IMR-90 (cell line): ENCODE data around the gene PKHD1. TPM values are rescaled to one million over a fixed set of nuclear protein-coding genes. Genes with fewer than 3 reads are reported as not detected.

Source experiments
- ATAC-seq: fragments of 200-7000 bp; cut with Tn5 transposase; 2 replicates; pipeline ENCODE4 v1.9.1; 2020; ENCODE audit warnings: low read depth, mild to moderate bottlenecking, moderate library complexity
- BruUV-seq: library from RNA; stranded (reverse); fragments of 400-500 nt; replicated peaks from 2 replicates; lab custom pipeline; 2021; lab: Mats Ljungman, UMichigan
- CTCF ChIA-PET: fragments of 300-600 bp; formaldehyde crosslinking; extraction: SDS; loops from one replicate; lab custom pipeline; 2021; ENCODE audit warnings: antibody characterized with exemption; lab: Yijun Ruan, JAX
- POLR2A ChIA-PET: fragments of 300-600 bp; sonication (Branson Sonifier 250); formaldehyde crosslinking; loops from one replicate; lab custom pipeline; 2022; ENCODE audit warnings: antibody characterized with exemption; ENCODE audit not compliant: unreplicated experiment; lab: Charles Lee
- DNase-seq: peaks from one replicate; pipeline ENCODE4 v3.0.0; 2013
- H2AFZ ChIP-seq: replicated peaks from 2 replicates; pipeline ENCODE3; 2013; ENCODE audit warnings: low read length, mild to moderate bottlenecking; ENCODE audit not compliant: poor library complexity
- H2AK5ac ChIP-seq: 2 replicates; pipeline ENCODE4 v1.6.1; 2013; ENCODE audit warnings: low read depth, low read length, inconsistent platforms
- H2AK9ac ChIP-seq: replicated peaks from 2 replicates; pipeline ENCODE3; 2013; ENCODE audit warnings: mild to moderate bottlenecking, low read depth, low read length, moderate library complexity; ENCODE audit not compliant: poor library complexity
- H2BK120ac ChIP-seq: 2 replicates; pipeline ENCODE4 v1.6.1; 2013; ENCODE audit warnings: low read depth, low read length, inconsistent platforms
- H2BK15ac ChIP-seq: 3 replicates; pipeline ENCODE4 v1.6.1; 2013; ENCODE audit warnings: low read depth, low read length, inconsistent platforms
- H2BK20ac ChIP-seq: 2 replicates; pipeline ENCODE4 v1.6.1; 2013; ENCODE audit warnings: low read depth, mild to moderate bottlenecking, inconsistent platforms, low read length, moderate library complexity
- H2BK5ac ChIP-seq: 2 replicates; pipeline ENCODE4 v1.6.1; 2013; ENCODE audit warnings: mild to moderate bottlenecking, low read depth, low read length, inconsistent platforms; ENCODE audit not compliant: poor library complexity, severe bottlenecking
- H3K14ac ChIP-seq: replicated peaks from 2 replicates; pipeline ENCODE4 v1.6.1; 2013; ENCODE audit warnings: low read depth, low read length, inconsistent platforms
- H3K18ac ChIP-seq: 2 replicates; pipeline ENCODE4 v1.6.1; 2013; ENCODE audit warnings: low read depth, low read length, control low read depth
- H3K23ac ChIP-seq: 2 replicates; pipeline ENCODE4 v1.6.1; 2013; ENCODE audit warnings: low read depth, low read length, inconsistent platforms
- H3K27ac ChIP-seq: 2 replicates; pipeline ENCODE4 v1.5.1; 2013; ENCODE audit warnings: mild to moderate bottlenecking, control low read depth, low read length; ENCODE audit not compliant: insufficient read depth
- H3K27me3 ChIP-seq: 2 replicates; pipeline ENCODE4 v1.6.1; 2013; ENCODE audit warnings: low read length; ENCODE audit not compliant: control insufficient read depth, insufficient read depth
- H3K36me3 ChIP-seq: 2 replicates; pipeline ENCODE4 v1.6.1; 2013; ENCODE audit warnings: low read length, mixed read lengths; ENCODE audit not compliant: control insufficient read depth, insufficient read depth
- H3K4ac ChIP-seq: 2 replicates; pipeline ENCODE4 v1.6.1; 2013; ENCODE audit warnings: low read depth, low read length, inconsistent platforms
- H3K4me1 ChIP-seq: 2 replicates; pipeline ENCODE4 v1.6.1; 2013; ENCODE audit warnings: low read length, mixed read lengths; ENCODE audit not compliant: control insufficient read depth, insufficient read depth
- H3K4me2 ChIP-seq: 2 replicates; pipeline ENCODE4 v1.6.1; 2013; ENCODE audit warnings: low read depth, mild to moderate bottlenecking, control low read depth, low read length, moderate library complexity
- H3K4me3 ChIP-seq: 2 replicates; pipeline ENCODE4 v1.5.1; 2013; ENCODE audit warnings: low read depth, mild to moderate bottlenecking, control low read depth, low read length, moderate library complexity; ENCODE audit not compliant: insufficient read depth
- H3K56ac ChIP-seq: 2 replicates; pipeline ENCODE4 v1.6.1; 2013; ENCODE audit warnings: low read length, inconsistent platforms; ENCODE audit not compliant: insufficient read depth; ENCODE audit errors: extremely low read depth
- H3K79me1 ChIP-seq, 2 experiments: 2 replicates each; pipeline ENCODE4 v1.6.1; 2013; ENCODE audit warnings: low read length in 2 of 2, inconsistent platforms in 1 of 2, low read depth in 1 of 2
- H3K9ac ChIP-seq: 2 replicates; pipeline ENCODE4 v1.6.1; 2013; ENCODE audit warnings: low read depth, low read length, control low read depth
- H3K9me1 ChIP-seq: 2 replicates; pipeline ENCODE4 v1.6.1; 2013; ENCODE audit warnings: low read length, inconsistent platforms; ENCODE audit not compliant: insufficient read depth
- H3K9me3 ChIP-seq: 2 replicates; pipeline ENCODE4 v1.6.1; 2013; ENCODE audit warnings: low read length; ENCODE audit not compliant: control insufficient read depth, insufficient read depth
- H4K20me1 ChIP-seq: 2 replicates; pipeline ENCODE4 v1.6.1; 2013; ENCODE audit warnings: low read length, inconsistent platforms; ENCODE audit not compliant: insufficient read depth
- H4K5ac ChIP-seq: 2 replicates; pipeline ENCODE4 v1.6.1; 2013; ENCODE audit warnings: mild to moderate bottlenecking, low read depth, low read length, control low read depth
- H4K8ac ChIP-seq, 2 experiments: 2 replicates each; pipeline ENCODE4 v1.6.1; 2013; ENCODE audit warnings: low read depth in 2 of 2, low read length in 2 of 2, control low read depth in 1 of 2, inconsistent platforms in 1 of 2
- H4K91ac ChIP-seq: 2 replicates; pipeline ENCODE4 v1.6.1; 2013; ENCODE audit warnings: low read depth, low read length, inconsistent platforms; ENCODE audit not compliant: insufficient read depth
- BHLHE40 ChIP-seq: fragments of 150-350 bp; IDR thresholded peaks from 2 replicates; pipeline ENCODE4 v1.6.1; 2016; ENCODE audit warnings: mild to moderate bottlenecking, low read depth, low read length
- CEBPB ChIP-seq: IDR thresholded peaks from 2 replicates; pipeline ENCODE4 v1.6.1; 2012; ENCODE audit warnings: low read depth, low read length, improper control_type of control experiment
- CHD1 ChIP-seq: IDR thresholded peaks from 2 replicates; pipeline ENCODE4 v1.6.1; 2012; ENCODE audit warnings: low read depth, low read length, improper control_type of control experiment
- CTCF ChIP-seq: conservative IDR thresholded peaks from 2 replicates; pipeline ENCODE4 v1.5.1; 2012; ENCODE audit warnings: mild to moderate bottlenecking, low read depth, low read length, improper control_type of control experiment
- ELK1 ChIP-seq: fragments of 150-350 bp; IDR thresholded peaks from 2 replicates; pipeline ENCODE4 v1.6.1; 2016; ENCODE audit warnings: low read depth, mild to moderate bottlenecking, low read length, moderate library complexity, borderline replicate concordance
- FOS ChIP-seq: fragments of 150-350 bp; IDR thresholded peaks from 2 replicates; pipeline ENCODE4 v1.6.1; 2016; ENCODE audit warnings: low read depth, low read length
- MAFK ChIP-seq: IDR thresholded peaks from 2 replicates; pipeline ENCODE4 v1.6.1; 2012; ENCODE audit warnings: low read depth, low read length, improper control_type of control experiment
- MAZ ChIP-seq: IDR thresholded peaks from 2 replicates; pipeline ENCODE4 v1.6.1; 2012; ENCODE audit warnings: low read depth, mild to moderate bottlenecking, low read length, improper control_type of control experiment, moderate library complexity, borderline replicate concordance
- MXI1 ChIP-seq: IDR thresholded peaks from 2 replicates; pipeline ENCODE4 v1.6.1; 2012; ENCODE audit warnings: low read depth, mild to moderate bottlenecking, low read length, moderate library complexity, borderline replicate concordance
- NFE2L2 ChIP-seq: fragments of 150-350 bp; IDR thresholded peaks from 2 replicates; pipeline ENCODE4 v1.6.1; 2016; ENCODE audit warnings: low read depth, mild to moderate bottlenecking, low read length
- POLR2A ChIP-seq: IDR thresholded peaks from 2 replicates; pipeline ENCODE4 v1.6.1; 2012; ENCODE audit warnings: mild to moderate bottlenecking, low read depth, low read length
- RAD21 ChIP-seq: IDR thresholded peaks from 2 replicates; pipeline ENCODE4 v1.6.1; 2012; ENCODE audit warnings: low read length, improper control_type of control experiment
- RCOR1 ChIP-seq: IDR thresholded peaks from 2 replicates; pipeline ENCODE4 v1.6.1; 2012; ENCODE audit warnings: mild to moderate bottlenecking, low read length, improper control_type of control experiment; ENCODE audit not compliant: insufficient replicate concordance
- RFX5 ChIP-seq: IDR thresholded peaks from 2 replicates; pipeline ENCODE4 v1.8.0; 2012; ENCODE audit warnings: low read depth, mild to moderate bottlenecking, low read length, moderate library complexity
- SMC3 ChIP-seq: fragments of 150-350 bp; IDR thresholded peaks from 2 replicates; pipeline ENCODE4 v1.6.1; 2016; ENCODE audit warnings: low read depth, mild to moderate bottlenecking, antibody characterized with exemption, low read length, moderate library complexity
- USF2 ChIP-seq: fragments of 150-350 bp; IDR thresholded peaks from 2 replicates; pipeline ENCODE4 v1.6.1; 2017; ENCODE audit warnings: mild to moderate bottlenecking, antibody characterized with exemption, low read length, low read depth
- WGBS, 2 experiments: methylation state at CpG; one replicate each; pipeline versions ENCODE4 v1.1.5 to v1.1.7; 2013; ENCODE audit warnings: missing lambda C conversion rate in 2 of 2; ENCODE audit not compliant: insufficient read length in 1 of 2; ENCODE audit errors: extremely low coverage in 2 of 2; 5-methylcytosine and 5-hydroxymethylcytosine counted together
- dilution Hi-C: fragments of 300-500 bp; cut with HindIII; formaldehyde crosslinking; loops from one replicate; pipeline ENCODE4 v1.14.3; 2018; ENCODE audit warnings: low sequenced_read_pairs; ENCODE audit not compliant: unreplicated experiment
- in situ Hi-C: fragments of 300-500 bp; cut with MboI; formaldehyde crosslinking; loops from 3 replicates; pipeline ENCODE4 v1.14.3; 2019; ENCODE audit warnings: low sequenced_read_pairs, inconsistent platforms, mixed read lengths
- intact Hi-C: fragments of 100-400 bp; cut with micrococcal nuclease; formaldehyde crosslinking; loops from 2 replicates; pipeline ENCODE4 v1.10.0; 2022
- polyA plus RNA-seq, 3 experiments: library from polyadenylated mRNA; depleted of rRNA; stranded (reverse); fragments of >200 nt; gene quantifications; 2 replicates each; pipeline ENCODE4 v1.2.3, GENCODE V29; 2012; ENCODE audit warnings: low replicate concordance in 1 of 3
- total RNA-seq: library from RNA; depleted of rRNA; stranded (reverse); fragments of >200 nt; gene quantifications from 2 replicates; pipeline ENCODE4 v1.2.3, GENCODE V29; 2012

PKHD1 gene
- total and polyA plus RNA-seq, 2 of the 4 experiments (the other 2 are of a cell fraction): not detected

GRCh38 chr6:52024451-52025068, 62.9 kb downstream of the PKHD1 start:
- TF ChIP-seq CTCF (no peak), FOS (no peak), BHLHE40 (no peak), CEBPB (no peak), ELK1 (no peak), SMC3 (no peak), RCOR1 (no peak), NFE2L2 (no peak), CHD1 (no peak), USF2 (no peak), MAZ (no peak), MXI1 (no peak), POLR2A (no peak), RAD21 (no peak), MAFK (no peak), RFX5 (no peak)
- no peak overlapping the region for H3K9ac ChIP-seq
- no peaks in the 10 kb centered on the region for H3K79me1 ChIP-seq
- no peak overlapping the region for H4K91ac ChIP-seq
- no peak for DNase-seq
- H3K27me3 ChIP-seq: no peaks in the 10 kb centered on the region
- H2AK9ac ChIP-seq: no peak overlapping the region
- no peak overlapping the region for H2BK15ac ChIP-seq
- H3K9me1 ChIP-seq: no peaks in the 10 kb centered on the region
- no peaks in the 10 kb centered on the region for H4K20me1 ChIP-seq
- H3K4me3 ChIP-seq: no peak overlapping the region
- H3K4me1 ChIP-seq: no peaks in the 10 kb centered on the region
- no peak overlapping the region for H4K8ac ChIP-seq
- H4K5ac ChIP-seq: no peak overlapping the region
- no peak for ATAC-seq
- no peaks in the 10 kb centered on the region for H3K9me3 ChIP-seq
- no peak overlapping the region for H3K56ac ChIP-seq
- H3K4me2 ChIP-seq: no peak overlapping the region
- no peak overlapping the region for H2BK120ac ChIP-seq
- ChIA-PET CTCF (interaction anchor here (0.6 kb wide), 1 partner anchor 1384 kb away, joined by 7 read pairs; no protein-coding TSS in a partner anchor), POLR2A (no interaction called here)
- dilution Hi-C loops (no loop called here), in situ Hi-C loops (loop anchor here (25.0 kb wide), 1 partner anchor 1212 kb away; the partner anchor contains the start of gene TFAP2B), intact Hi-C loops (loop anchor here (10.0 kb wide), 1 partner anchor 1900 kb away; no protein-coding TSS in a partner anchor)
- H3K14ac ChIP-seq: no peak overlapping the region
- no peak overlapping the region for H3K4ac ChIP-seq
- no peaks in the 10 kb centered on the region for H3K36me3 ChIP-seq
- H2AFZ ChIP-seq: no peak overlapping the region
- no peak overlapping the region for H3K27ac ChIP-seq
- H2BK5ac ChIP-seq: no peak overlapping the region
- H3K18ac ChIP-seq: no peak overlapping the region
- no peak overlapping the region for H2BK20ac ChIP-seq
- BruUV-seq: no TSS peak
- 80% methylated on average over 1 of the region's 12 CpGs; no CpG with 5 or more reads in 1 of the 2 experiments for WGBS, 2 experiments
- no peak overlapping the region for H3K23ac ChIP-seq
- H2AK5ac ChIP-seq: no peak overlapping the region
